GM12891 (cell line): ENCODE results near the gene CTAGE8.
"Not testable (repeated sequence)": the region's sequence is repeated elsewhere in the genome, so short reads cannot be mapped to it uniquely, and the experiment has no call there.

Experiments used
- POLR2A ChIP-seq: IDR thresholded peaks from 2 replicates; pipeline ENCODE4 v1.6.1; 2011; ENCODE audit warnings: low read depth, low read length, control low read depth
- POLR2AphosphoS5 ChIP-seq: IDR thresholded peaks from 2 replicates; pipeline ENCODE4 v1.6.1; 2011; ENCODE audit warnings: low read depth, low read length, control low read depth
- SPI1 ChIP-seq: IDR thresholded peaks from 2 replicates; pipeline ENCODE4 v1.6.1; 2011; ENCODE audit warnings: low read depth, low read length, control low read depth

DNA sequence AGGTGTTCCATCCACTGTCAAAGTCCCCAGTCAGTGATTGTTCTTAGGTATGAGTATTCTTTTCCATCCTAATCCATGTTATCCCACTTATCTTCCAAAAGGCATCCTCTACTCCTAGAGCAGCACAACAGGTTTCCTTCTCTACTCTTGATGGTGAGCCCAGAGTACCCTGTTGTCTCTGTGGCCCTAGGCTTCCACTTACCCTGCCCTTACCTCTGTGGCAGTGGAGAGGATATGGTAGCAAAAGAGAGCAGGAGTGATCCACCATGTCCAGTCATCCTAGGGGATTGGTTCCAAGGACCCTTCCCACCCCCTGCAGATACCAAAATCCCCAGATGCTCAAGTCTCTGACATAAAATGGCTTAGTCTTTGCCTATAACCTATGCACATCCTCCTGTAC, 51.9 kb downstream of the CTAGE8 start:
- not testable (repeated sequence) for TF ChIP-seq POLR2AphosphoS5, POLR2A, SPI1
